ENCODE results near the gene SLC8B1.
A peak's percentile ranks its signal among the peaks of the same experiment; 100 is the strongest.

The SLC8B1 gene

DNA sequence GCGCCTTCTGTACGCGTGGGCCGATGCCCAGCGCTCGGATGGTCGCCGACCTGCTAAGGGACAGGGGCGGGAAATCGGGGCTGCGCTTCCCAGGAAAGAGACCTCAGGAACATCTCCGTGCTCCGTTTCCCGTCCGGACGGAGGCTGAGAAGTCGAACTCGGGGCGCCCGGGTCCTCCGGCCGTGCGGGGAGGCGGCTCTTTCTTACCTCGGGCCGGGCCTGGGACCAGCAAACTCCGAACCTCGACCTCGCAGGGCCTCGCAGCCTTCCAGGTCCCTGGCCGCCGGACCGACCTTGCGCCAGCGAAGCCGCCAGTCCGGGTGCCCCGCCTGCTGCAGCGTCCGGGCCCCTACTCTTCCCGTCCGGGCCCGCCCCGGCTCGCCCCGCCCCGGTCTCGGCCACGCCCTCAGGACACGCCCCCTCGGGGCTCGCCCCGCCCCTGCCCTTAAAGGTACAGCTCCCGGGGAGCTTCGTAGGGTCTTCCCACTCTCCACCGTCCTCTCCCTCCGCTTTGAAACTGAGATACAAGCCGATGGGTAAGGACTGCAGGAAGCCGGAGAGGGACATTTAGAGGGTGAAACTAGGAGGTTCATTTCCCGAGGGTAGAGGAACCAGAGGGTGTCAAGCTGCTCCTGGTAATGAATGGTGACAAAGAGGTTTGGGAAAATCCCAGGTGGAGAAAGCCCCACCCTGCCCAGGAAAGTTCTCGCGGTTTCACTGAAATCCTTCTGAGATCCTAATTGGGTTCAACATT is at the start of gene SLC8B1:
SLC8B1 (minus strand) TSS at position 324 of the 754 bp plus-strand sequence. CDS start 2,231 bp downstream, outside the sequence.
- peak; percentile 50 for DNase-seq

DNA sequence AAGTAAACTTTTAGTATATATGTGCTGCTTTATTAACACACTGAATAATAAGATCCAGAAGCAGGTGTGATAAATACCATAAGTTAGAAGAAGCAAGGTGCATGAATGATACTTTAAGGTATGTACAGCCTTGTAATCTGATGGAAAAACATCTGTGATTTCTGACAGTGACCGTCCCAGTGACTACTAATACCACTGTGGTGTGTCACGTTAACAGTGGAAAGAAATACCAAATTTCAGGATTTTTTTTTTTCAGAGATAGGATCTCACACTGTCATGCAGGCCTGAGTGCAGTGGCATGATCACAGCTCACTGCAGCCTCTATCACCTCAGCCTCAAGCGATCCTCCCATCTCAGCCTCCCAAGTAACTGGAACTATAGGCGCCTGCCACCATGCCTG is 47.3 kb upstream of the SLC8B1 start:
- DNase-seq, result no peak

DNA sequence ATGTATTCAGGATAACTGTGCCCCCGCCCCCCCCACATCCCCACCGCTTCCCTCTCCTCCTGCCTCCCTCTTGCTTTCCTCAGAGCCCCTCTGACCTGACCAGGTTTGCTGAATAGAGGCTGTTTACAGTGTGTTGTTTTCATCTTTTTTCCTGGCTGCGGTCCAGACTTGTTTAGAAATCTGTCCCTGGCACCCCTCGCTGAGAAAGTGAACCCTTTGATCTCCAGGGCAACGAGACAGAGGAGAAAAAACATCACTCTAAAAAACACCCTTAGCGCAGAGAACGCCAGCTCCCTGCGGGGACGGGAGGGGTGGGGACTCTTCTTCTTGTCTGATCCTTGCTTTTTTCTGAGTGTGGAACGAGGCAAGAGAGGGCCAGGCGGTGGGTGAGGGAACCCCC is 46.3 kb upstream of the SLC8B1 start:
- DNase-seq, result no peak

DNA sequence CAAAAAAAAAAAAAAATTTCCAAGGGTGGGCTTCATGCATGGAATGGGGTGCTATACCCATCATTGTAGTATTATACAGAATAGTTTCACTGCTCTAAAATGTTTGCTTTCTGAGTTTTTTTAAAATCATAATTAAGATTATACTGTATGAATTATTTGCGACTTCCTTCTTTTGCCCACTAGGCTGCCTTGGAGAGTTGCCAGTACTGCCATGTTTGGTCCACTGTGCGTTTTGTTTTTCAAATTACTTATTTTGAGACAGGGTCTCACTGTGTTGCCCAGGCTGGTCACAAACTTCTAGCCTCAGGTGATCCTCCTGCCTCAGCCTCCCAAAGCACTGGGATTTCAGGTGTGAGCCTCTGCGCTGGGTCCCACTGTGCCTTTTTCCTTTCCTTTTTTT is 43.4 kb upstream of the SLC8B1 start:
- no peak for DNase-seq

DNA sequence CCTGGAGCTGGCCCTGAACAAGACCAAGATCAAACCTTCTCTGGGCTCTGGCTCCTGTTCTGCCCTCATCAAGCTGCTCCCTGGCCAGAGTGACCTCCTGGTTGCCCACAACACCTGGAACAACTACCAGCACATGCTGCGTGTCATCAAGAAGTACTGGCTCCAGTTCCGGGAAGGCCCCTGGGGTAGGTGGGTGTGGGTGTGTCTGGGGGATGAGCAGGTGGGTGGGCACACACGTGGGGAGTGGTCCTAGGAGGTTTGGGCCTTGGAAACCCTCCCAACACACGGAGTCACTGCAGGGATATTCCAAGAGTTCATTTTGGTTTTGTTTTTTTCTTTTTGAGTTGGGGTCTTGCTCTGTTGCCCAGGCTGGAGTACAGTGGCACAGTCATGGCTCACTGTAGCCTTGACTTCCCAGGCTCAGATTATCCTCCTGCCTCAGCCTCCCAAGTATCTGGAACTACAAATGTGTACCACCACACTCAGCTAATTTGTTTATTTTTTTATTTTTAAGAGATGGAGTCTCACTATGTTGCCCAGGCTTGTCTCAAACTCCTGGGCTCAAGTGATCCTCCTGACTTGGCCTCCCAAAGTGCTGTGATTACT is 40.0 kb upstream of the SLC8B1 start:
- no peak for DNase-seq

DNA sequence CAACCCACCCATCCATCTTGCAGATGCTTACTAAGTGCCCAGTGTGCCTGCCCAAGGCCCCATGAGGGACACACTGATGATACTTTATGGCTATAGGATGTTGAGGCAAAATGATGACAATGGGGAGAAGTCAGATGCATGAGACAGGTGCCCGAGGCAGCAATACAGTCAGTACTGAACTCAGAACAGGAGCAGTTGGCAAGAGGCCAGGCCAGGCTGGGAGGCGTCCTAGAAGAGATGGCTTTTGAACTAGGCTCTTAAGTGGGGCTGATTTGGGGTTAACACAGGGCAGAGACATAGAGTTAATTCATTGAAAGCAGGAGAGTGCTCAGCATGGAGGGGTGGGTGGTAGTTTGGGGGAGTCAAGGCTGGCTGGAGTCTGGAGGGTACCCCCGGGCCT is 39.1 kb upstream of the SLC8B1 start:
- DNase-seq, result no peak

DNA sequence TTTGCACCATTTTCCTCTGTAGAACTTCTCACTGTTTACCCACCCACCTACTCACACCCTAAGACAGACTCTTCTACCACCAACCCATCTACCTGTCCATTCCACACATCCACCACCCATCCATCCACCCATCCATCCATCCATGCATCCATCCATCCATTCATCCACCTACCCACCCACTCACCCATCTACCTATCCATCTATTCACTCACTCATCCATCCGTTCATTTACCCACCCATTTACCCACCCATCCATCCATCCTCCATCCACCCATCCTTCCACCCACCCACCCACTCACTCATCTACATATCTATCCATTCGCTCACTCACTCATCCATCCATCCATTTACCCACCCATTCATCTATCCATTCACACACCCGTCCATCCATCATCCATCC is 38.5 kb upstream of the SLC8B1 start:
- DNase-seq, result no peak

DNA sequence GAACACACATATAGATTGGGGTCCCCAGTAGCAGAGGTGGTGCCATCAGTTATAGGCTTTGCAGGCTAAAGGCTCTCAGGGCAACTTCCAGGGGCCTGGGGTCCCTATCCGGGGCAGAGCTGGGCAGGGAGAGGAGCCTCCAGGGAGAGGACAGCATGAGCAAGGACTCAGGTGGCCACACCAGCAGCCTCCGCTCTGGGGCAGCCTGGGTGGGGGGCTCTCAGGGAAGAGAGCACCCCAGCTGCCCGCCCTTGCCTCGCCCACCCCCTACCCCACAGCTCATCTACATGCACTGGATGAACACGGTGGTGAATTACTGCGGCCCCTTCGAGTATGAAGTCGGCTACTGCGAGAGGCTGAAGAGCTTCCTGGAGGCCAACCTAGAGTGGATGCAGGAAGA is 37.5 kb upstream of the SLC8B1 start:
- no peak for DNase-seq

DNA sequence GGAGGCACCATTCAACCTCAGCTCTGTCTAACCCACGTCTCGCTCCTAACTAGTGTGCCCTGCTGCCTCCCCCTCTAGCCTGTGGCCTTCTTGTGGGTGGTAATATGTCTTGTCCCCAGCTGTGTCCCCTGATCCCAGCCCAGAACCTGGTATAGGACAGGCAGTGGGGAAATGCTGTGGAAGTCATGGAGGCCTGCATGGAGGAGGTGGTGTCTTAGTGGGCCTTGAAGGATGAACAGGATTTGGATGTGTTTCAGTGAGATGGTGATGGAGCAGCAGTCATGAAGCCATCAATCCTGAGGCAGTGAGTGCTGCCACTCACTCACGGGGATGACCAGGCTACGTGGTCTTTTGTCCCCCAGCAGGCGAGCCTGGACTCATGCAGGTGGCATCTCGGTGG is 36.9 kb upstream of the SLC8B1 start:
- DNase-seq, result no peak

DNA sequence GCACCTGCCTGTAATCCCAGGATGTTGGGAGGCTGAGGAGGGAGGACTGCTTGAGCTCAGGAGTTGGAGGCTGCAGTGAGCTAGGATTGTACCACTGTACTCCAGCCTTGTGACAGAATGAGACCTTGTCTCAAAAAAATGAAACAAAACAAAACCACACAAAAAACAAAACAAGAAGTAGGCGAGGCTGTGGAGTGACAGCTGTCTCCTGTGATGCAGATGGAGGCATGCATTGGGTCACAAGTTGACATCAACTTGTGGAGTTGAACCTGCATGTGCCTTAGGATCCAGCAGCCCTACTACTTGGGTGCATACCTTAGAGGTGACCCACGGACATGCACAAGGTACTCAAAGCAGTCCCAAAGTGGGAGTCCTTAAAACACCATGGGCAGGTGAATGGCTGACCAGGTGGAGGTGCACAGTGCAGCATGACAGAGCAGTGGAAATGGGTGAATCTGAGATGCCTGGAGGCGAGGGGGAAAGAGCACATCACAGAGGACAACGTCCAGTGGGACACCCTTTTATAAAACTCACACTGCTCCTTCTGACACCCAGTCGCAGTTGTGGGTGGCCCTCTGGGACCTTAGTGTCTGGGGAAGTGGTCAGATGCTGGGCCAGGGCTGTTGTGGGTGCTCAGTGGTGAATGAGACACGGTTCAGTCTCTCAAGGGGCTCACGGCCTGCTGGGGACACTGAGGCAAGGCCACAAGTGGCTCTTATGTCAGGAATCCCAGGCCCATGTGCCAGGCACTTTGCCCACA is 36.2 kb upstream of the SLC8B1 start:
- DNase-seq, result no peak

DNA sequence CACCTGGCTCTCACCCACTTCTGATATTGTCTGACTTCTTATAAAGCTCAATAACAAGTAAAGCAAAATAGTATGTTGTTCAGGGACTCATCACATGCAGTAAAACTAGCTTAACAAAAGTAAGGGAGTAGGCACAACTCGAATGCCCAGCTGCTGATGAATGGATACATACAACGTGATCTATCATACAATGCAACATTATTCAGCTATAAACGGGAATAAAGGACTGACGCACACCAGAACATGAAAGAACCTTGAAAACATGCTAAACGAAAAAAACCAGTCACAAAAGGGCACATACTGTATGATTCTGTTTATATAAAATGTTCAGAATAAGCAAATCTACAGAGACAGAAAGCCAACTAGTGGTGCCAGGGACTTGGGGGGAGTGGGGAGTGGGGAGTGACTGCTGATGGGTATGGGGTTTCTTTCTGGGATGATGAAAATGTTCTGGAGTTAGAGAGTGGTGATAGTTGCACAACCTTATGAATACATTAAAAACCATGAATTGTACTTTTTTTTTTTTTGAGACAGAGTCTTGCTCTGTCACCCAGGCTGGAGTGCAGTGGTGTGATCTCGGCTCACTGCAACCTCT is 34.6 kb upstream of the SLC8B1 start:
- no peak for DNase-seq

DNA sequence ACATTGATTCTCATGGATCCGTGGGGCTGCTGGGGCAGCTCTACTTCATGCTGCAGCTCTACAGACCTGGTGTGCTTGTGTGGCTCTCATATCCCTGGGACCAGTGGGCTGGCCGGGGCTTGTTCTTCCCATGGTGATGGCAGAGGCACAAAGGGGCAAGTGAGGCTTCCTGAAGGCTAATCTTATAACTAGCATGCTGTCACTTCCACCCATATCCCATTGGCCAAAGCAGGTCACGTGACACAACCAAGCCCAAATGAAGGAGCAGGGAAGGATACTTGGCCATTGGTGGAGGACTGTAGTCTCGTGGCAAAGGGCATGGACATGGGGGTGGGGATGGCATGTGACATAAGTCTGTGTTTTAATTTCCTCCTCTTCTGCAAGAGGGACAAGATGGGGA is 33.4 kb upstream of the SLC8B1 start:
- no peak for DNase-seq

DNA sequence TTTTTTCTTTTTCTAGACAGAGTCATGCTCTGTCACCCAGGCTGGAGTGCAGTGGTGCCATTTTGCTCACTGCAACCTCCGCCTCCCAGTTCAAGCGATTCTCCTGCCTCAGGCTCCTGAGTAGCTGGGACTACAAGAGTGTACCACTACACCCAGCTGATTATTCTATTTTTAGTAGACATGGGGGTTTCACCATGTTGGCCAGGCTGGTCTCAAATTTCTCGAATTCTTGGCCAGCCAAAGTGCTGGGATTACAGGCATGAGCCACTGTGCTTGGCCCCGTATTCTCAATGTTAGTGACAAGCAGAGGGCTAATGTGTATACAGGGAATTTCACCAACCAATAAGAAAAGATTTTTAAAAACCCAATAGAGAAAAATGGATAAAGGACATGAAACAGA is 31.9 kb upstream of the SLC8B1 start:
- no peak for DNase-seq

DNA sequence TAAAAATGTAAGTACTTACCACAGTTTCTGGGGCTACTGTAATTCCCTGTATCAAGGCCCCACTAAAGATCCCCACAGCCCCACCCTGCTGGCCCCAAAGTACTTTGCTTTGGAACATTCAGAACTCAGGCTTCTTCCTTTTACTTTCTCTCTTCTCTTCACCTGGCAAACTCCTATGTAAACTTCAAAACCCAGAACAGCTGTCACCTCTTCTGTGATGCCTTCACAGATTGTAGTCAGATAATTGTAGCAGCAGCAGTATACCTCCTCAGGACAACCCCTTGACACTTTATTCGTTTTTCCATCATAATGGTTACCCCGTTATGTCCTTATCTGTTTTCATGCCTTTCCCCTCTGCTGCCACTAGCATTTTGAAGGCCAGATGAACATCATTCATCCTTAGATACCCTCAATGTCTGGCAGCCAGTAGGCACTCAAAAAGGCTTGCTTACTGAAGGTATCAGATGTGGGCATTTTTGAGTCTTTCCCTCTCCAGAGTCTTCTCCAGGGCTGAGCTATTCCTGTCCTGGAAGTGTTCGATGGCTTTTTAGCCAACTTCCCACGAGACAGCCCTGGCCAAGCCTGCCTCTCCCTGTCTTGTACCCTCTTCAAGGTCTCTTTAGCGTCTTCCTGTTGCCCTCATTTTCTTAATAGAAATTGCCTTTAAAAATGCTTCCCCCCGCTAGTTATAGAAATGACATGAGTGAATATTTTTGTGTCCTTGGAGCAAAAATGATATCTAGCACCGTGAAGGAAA is 30.9 kb upstream of the SLC8B1 start:
- no peak for DNase-seq

DNA sequence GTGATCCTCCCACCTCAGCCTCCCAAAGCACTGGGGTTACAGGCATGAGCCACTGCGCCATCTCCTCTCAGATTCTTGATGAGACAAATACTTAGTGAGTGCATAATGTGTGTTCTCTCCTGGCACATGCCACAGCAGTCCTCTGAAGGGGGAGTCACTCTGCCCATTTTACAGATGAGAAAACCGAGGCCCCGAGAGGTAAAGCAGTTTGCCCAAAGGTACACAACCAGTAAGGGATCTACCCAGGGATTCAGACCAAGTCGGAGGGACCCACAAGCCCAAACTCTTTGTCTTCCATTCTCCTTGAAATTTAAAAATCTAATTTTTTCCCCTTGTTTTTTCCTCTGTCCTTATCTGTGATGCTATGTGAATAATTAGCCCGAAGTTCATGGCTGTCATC is 29.8 kb upstream of the SLC8B1 start:
- DNase-seq, result no peak

DNA sequence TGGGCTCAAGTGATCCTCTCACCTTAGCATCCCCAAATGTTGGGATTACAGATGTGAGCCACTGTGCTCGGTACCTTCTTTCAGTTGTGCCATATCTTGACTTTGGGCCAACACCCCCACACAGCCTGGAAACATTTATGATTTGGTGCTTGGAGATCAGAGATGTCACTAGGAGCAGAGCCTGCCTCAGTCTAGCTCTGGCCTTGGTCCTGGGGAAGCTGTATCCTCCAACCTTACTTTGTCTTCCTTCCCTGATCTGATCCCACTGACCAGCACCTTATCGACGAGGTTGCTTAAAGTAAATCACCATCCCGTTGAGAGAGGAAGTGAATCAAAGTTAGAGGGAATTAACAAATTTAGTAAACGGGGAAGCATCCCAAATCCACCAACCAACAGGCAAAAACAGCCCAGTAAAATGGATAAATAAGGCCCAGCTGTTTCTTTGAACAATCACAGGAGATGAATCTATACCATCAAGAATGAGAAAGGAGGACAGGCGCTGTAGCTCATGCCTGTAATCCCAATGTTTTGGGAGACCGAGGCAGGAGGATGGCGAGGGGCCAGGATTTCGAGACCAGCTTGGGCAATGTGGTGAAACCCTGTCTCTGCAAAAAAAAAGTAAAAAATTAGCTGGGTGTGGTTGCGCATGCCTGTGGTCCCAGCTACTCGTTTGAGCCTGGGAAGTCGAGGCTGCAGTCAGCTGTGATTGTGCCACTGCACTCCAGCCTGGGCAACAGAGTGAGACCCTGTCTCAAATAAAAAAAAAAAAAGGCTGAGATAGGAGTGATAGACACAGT is 26.9 kb upstream of the SLC8B1 start:
- DNase-seq, result no peak

DNA sequence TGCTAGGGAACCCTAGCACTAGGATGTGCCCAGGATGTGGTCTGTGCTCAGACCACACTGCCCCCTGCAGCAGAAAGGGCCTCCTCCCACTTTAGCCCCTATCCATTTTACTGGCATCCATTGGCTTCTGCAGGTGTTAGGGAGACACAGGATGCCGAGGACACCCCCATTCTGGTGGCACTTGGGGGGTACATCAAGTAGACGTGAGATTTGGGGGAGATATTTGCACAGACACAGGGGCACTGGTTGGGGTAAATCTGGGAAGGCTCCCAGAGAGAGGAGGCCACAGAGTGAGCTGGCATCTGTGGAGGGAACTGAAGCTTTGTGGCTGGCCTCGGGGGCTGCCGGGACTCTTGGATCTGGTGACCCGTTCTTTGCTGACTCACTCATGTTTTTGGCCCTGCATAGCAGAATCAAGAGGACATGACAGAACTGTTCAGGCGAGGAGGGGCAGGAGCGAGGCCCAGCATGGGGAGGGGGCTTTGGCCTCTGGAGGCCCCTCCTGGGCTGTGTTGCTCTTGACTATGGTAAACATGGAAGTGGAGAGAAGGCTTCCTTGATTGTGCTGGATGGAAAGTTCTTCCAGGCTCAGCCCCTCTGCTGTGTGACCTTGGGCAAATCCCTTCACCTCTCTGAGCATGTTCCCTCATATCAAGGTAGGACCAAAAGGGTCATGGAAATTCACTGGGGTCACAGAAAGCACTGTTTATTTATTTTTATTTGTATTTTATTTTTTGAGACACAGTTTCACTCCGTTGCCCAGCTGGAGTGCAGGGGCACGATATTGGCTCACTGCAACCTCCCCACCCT is 25.2 kb upstream of the SLC8B1 start:
- no peak for DNase-seq

DNA sequence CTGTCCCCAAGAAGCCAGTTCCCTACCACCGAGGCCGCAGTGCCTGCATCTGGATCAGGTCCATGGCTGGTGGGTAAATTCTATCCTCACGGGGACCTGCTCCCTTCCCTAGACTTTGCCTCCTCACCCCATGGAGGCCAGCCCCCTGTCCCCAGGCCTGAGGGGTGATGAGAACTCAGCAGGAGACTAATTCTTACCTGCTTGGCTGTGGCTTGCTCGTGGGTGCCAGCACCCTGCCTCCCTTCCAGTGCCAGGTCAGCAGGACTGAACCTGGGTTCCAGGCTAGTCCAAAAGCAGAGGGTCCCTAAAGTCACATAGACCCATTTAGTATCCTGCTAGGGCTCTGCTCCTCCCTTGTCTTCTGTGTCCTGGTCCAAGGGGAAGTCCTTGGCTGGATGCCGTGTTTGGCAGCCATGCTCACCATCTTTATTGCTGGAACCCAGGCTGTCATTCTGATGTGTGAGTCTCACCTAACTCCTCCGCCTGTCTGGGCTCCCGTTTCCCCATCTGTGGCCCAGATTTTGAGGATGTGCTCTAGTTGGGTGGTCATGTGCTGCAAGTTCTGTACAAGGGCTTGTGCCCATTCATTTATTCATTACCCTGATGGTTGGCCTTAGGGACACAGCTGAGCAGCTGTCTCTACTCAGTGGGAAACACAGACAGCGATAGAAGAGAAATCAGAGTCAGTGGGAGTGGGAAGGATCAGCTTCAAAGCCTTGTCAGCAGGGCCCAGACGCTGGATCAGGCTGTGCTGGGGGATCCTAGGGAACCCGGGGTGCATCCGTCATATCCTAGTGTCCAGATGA is 24.4 kb upstream of the SLC8B1 start:
- DNase-seq, result no peak

DNA sequence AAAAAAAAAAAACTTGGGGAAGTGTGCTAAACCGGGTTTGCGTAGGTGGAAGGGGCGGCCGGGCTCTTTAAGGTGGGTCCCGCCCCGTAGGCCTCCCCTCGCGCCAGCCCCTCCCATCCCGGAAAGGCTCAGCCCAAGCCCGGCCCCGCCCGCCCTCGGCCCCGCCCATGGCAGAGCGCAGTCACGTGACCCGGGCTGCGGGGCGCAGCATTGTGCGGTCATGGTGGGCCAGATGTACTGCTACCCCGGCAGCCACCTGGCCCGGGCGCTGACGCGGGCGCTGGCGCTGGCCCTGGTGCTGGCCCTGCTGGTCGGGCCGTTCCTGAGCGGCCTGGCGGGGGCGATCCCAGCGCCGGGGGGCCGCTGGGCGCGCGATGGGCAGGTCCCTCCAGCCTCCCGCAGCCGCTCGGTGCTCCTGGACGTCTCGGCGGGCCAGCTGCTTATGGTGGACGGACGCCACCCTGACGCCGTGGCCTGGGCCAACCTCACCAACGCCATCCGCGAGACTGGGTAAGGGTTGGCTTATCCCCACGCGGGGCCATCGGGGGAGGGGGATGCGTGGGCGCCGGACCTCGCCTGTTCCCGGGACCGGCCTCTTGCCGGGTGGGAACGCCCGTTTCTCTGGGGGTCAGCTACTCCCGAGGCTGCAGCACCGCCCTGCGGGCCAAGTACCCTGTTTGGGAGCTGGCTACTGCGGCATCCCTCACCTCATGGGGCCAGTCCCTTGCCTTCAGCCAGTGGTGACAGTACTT is 23.6 kb upstream of the SLC8B1 start, which contains the start of gene PLBD2:
PLBD2 (plus strand) TSS at position 207 of the 752 bp plus-strand sequence; CDS start at position 221, 14 bp downstream.
- peak; percentile 83 for DNase-seq

Data from DMS79 treated with DMSO at 0.1 percent for 48 hours (cell line).